D721Med (cell line): ENCODE results near the gene DNAI1.

Experiments used
- DNase-seq: peaks from one replicate; pipeline ENCODE4 v3.0.0; 2011; ENCODE audit warnings: low spot score; ENCODE audit not compliant: insufficient read length
- FAIRE-seq: peaks from 2 replicates; lab custom pipeline; 2011; peaks lifted over from hg19 to GRCh38; lab: Jason Lieb, UNC
- CTCF ChIP-seq: IDR thresholded peaks from 2 replicates; pipeline ENCODE4 v1.5.1; 2012; ENCODE audit warnings: mild to moderate bottlenecking, control low read depth; ENCODE audit not compliant: insufficient read depth; ENCODE audit errors: missing control alignments

DNAI1 gene

GRCh38 chr9:34499076-34499475, 40.5 kb downstream of the DNAI1 start:
- DNase-seq (no peak), FAIRE-seq (no peak)
- no peak for TF ChIP-seq CTCF

- TF ChIP-seq CTCF = peak; percentile 84
- FAIRE-seq (no peak), DNase-seq (peak; percentile 44)
Measured at GRCh38 chr9:34500623-34501267, 42.1 kb downstream of the DNAI1 start.

GRCh38 chr9:34501372-34501771, 42.8 kb downstream of the DNAI1 start:
- DNase-seq = no peak
- no peak for TF ChIP-seq CTCF
- FAIRE-seq = no peak

GRCh38 chr9:34501889-34502425, 43.4 kb downstream of the DNAI1 start:
- DNase-seq (no peak), FAIRE-seq (no peak)
- TF ChIP-seq CTCF = peak; percentile 8

GRCh38 chr9:34502471-34502870, 43.9 kb downstream of the DNAI1 start:
- no peak for TF ChIP-seq CTCF
- FAIRE-seq = no peak
- no peak for DNase-seq

- TF ChIP-seq CTCF = no peak
- FAIRE-seq (no peak), DNase-seq (no peak)
Measured at GRCh38 chr9:34502891-34503290, 44.3 kb downstream of the DNAI1 start.

- no peak for TF ChIP-seq CTCF
- DNase-seq = no peak
- FAIRE-seq = no peak
Measured at GRCh38 chr9:34503406-34503805, 44.8 kb downstream of the DNAI1 start.
